SHP77 treated with DMSO at 0.1 percent for 48 hours (cell line): Measurements from ENCODE around the gene PHLDA3.
"Not testable (repeated sequence)": the region's sequence is repeated elsewhere in the genome, so short reads cannot be mapped to it uniquely, and the experiment has no call there.

Source experiments
- DNase-seq: peaks from one replicate; lab custom pipeline; 2025; lab: John Stamatoyannopoulos, UW

The PHLDA3 gene

GRCh38 chr1:201503397-201504176 is 34.6 kb upstream of the PHLDA3 start:
- DNase-seq = peak; percentile 6

- no peak for DNase-seq
Measured at GRCh38 chr1:201502511-201502857, 33.5 kb upstream of the PHLDA3 start.

GRCh38 chr1:201501812-201502510 is 33.0 kb upstream of the PHLDA3 start:
- peak; percentile 52 for DNase-seq

- DNase-seq = no peak
Measured at GRCh38 chr1:201501144-201501543, 32.2 kb upstream of the PHLDA3 start.

GRCh38 chr1:201500670-201501120 is 31.7 kb upstream of the PHLDA3 start:
- DNase-seq = no peak

GRCh38 chr1:201499795-201500669 is 31.0 kb upstream of the PHLDA3 start:
- DNase-seq = no peak

- DNase-seq = no peak
Measured at GRCh38 chr1:201499191-201499590, 30.2 kb upstream of the PHLDA3 start.

GRCh38 chr1:201498621-201499020 is 29.6 kb upstream of the PHLDA3 start:
- no peak for DNase-seq

- no peak for DNase-seq
Measured at GRCh38 chr1:201497935-201498509, 29.0 kb upstream of the PHLDA3 start.

- DNase-seq = no peak
Measured at GRCh38 chr1:201496296-201496690, 27.3 kb upstream of the PHLDA3 start.

GRCh38 chr1:201495551-201496295 is 26.7 kb upstream of the PHLDA3 start:
- DNase-seq = no peak

GRCh38 chr1:201493757-201494617 is 25.0 kb upstream of the PHLDA3 start:
- no peak for DNase-seq

GRCh38 chr1:201493026-201493656 is 24.2 kb upstream of the PHLDA3 start:
- DNase-seq = not testable (repeated sequence)

GRCh38 chr1:201491896-201492511 is 23.0 kb upstream of the PHLDA3 start:
- no peak for DNase-seq

- DNase-seq = no peak
Measured at GRCh38 chr1:201490708-201491131, 21.7 kb upstream of the PHLDA3 start.

- no peak for DNase-seq
Measured at GRCh38 chr1:201489643-201490261, 20.8 kb upstream of the PHLDA3 start.

GRCh38 chr1:201488830-201489589 is 20.0 kb upstream of the PHLDA3 start:
- no peak for DNase-seq

GRCh38 chr1:201487742-201488141 is 18.8 kb upstream of the PHLDA3 start:
- no peak for DNase-seq
